A549 (cell line): ENCODE measurements around the gene COL4A6. TPM values are rescaled to one million over a fixed set of nuclear protein-coding genes. Genes with fewer than 3 reads are reported as not detected.

ENCODE experiments used
- ATAC-seq, 2 experiments: fragments of 200-7000 bp in 1 of 2; fragments of >200 bp in 1 of 2; cut with Nextera tagmentation in 1 of 2; cut with Tn5 transposase in 1 of 2; 3 replicates each; pipeline versions ENCODE4 v1.8.0 to v1.9.1; 2018 to 2020; ENCODE audit warnings: mild to moderate bottlenecking in 1 of 2, moderate library complexity in 1 of 2
- CTCF ChIA-PET: fragments of 300-600 bp; sonication (Branson Sonifier 250); formaldehyde crosslinking; extraction: SDS; loops from one replicate; lab custom pipeline; 2021; ENCODE audit warnings: antibody characterized with exemption, inconsistent platforms; lab: Yijun Ruan, JAX
- POLR2A ChIA-PET: fragments of 350-600 bp; formaldehyde crosslinking; extraction: SDS; loops from one replicate; lab custom pipeline; 2021; ENCODE audit warnings: antibody characterized with exemption, inconsistent platforms; lab: Yijun Ruan, JAX
- DNase-seq, 2 experiments: peaks; one replicate each; pipeline versions ENCODE4 v3.0.0 to v3.0.0-alpha.2; 2011 to 2016; ENCODE audit warnings: low read depth in 1 of 2, low spot score in 1 of 2
- FAIRE-seq: peaks from 2 replicates; lab custom pipeline; 2011; peaks lifted over from hg19 to GRCh38; lab: Jason Lieb, UNC
- H3K27ac ChIP-seq, 2 experiments: fragments of >200 bp; sonication (Bioruptor Twin); formaldehyde crosslinking; 3 replicates each; pipeline ENCODE4 v1.5.1; 2016 to 2017
- H3K4me1 ChIP-seq: fragments of >200 bp; sonication (Bioruptor Twin); formaldehyde crosslinking; 3 replicates; pipeline ENCODE4 v1.6.1; 2016
- H3K4me2 ChIP-seq: fragments of >200 bp; sonication (Bioruptor Twin); formaldehyde crosslinking; 3 replicates; pipeline ENCODE4 v1.6.1; 2016
- H3K4me3 ChIP-seq: fragments of >200 bp; sonication (Bioruptor Twin); formaldehyde crosslinking; 3 replicates; pipeline ENCODE4 v1.5.1; 2016
- H3K9me3 ChIP-seq: fragments of >200 bp; sonication (Bioruptor Twin); formaldehyde crosslinking; 3 replicates; pipeline ENCODE4 v1.6.1; 2016
- BHLHE40 ChIP-seq: IDR thresholded peaks from 2 replicates; pipeline ENCODE4 v1.6.1; 2012; ENCODE audit warnings: low read depth, low read length, inconsistent platforms
- CEBPB ChIP-seq, 2 experiments: fragments of >200 bp in 1 of 2; sonication (Bioruptor Twin) in 1 of 2; formaldehyde crosslinking in 1 of 2; IDR thresholded peaks; 2 replicates each; pipeline ENCODE4 v1.6.1; 2012 to 2016
- CHD4 ChIP-seq: fragments of 200-600 bp; sonication (generic); IDR thresholded peaks from 2 replicates; pipeline ENCODE4 v1.6.1; 2016; ENCODE audit warnings: antibody characterized with exemption, mild to moderate bottlenecking, borderline replicate concordance
- E2F6 ChIP-seq: IDR thresholded peaks from 2 replicates; pipeline ENCODE4 v1.6.1; 2012; ENCODE audit warnings: low read depth, borderline replicate concordance
- ESRRA ChIP-seq: fragments of 150-350 bp; IDR thresholded peaks from 2 replicates; pipeline ENCODE4 v1.6.1; 2014; ENCODE audit warnings: mild to moderate bottlenecking, low read length, borderline replicate concordance
- FOSB ChIP-seq: fragments of 250-450 bp; sonication (Bioruptor Pico); IDR thresholded peaks from 2 replicates; pipeline ENCODE4 v1.5.0; 2020; ENCODE audit warnings: mild to moderate bottlenecking, moderate library complexity
- FOSL2 ChIP-seq, 2 experiments: fragments of 450-650 bp in 1 of 2; fragments of >200 bp in 1 of 2; sonication (Bioruptor Twin) in 1 of 2; formaldehyde crosslinking; IDR thresholded peaks; 2 replicates each; pipeline versions ENCODE4 v1.5.0 to v1.6.1; 2016 to 2020; ENCODE audit warnings: mild to moderate bottlenecking in 1 of 2, moderate library complexity in 1 of 2
- HEYL ChIP-seq: fragments of 250-450 bp; sonication (Bioruptor Pico); IDR thresholded peaks from 2 replicates; pipeline ENCODE4 v1.8.0; 2021; ENCODE audit warnings: mild to moderate bottlenecking, moderate library complexity
- KDM1A ChIP-seq: fragments of 200-600 bp; sonication (generic); IDR thresholded peaks from 2 replicates; pipeline ENCODE4 v1.6.1; 2016; ENCODE audit warnings: low read depth, mild to moderate bottlenecking
- MAX ChIP-seq: IDR thresholded peaks from 2 replicates; pipeline ENCODE4 v1.6.1; 2012
- MAZ ChIP-seq: fragments of 150-350 bp; IDR thresholded peaks from 2 replicates; pipeline ENCODE4 v1.6.1; 2014; ENCODE audit warnings: antibody characterized with exemption, low read depth, low read length, borderline replicate concordance
- MYC ChIP-seq: IDR thresholded peaks from 2 replicates; pipeline ENCODE4 v1.6.1; 2012; ENCODE audit warnings: mild to moderate bottlenecking, inconsistent platforms, low read length, improper control_type of control experiment, borderline replicate concordance
- NPAS2 ChIP-seq: fragments of 250-450 bp; sonication (Bioruptor Pico); IDR thresholded peaks from 2 replicates; pipeline ENCODE4 v1.8.0; 2022; ENCODE audit warnings: mild to moderate bottlenecking, moderate library complexity, borderline replicate concordance
- PBX3 ChIP-seq: IDR thresholded peaks from 2 replicates; pipeline ENCODE4 v1.6.1; 2012
- PHF8 ChIP-seq: fragments of 200-600 bp; sonication (generic); IDR thresholded peaks from 2 replicates; pipeline ENCODE4 v1.6.1; 2016; ENCODE audit warnings: low read depth, mild to moderate bottlenecking, antibody characterized with exemption, moderate library complexity, borderline replicate concordance
- POLR2AphosphoS2 ChIP-seq: conservative IDR thresholded peaks from 2 replicates; pipeline ENCODE4 v1.6.1; 2012; ENCODE audit warnings: low read length, improper control_type of control experiment, inconsistent platforms
- RAD21 ChIP-seq, 2 experiments: fragments of >200 bp in 1 of 2; sonication (Bioruptor Twin) in 1 of 2; formaldehyde crosslinking in 1 of 2; IDR thresholded peaks in 1 of 2; conservative IDR thresholded peaks in 1 of 2; 2 replicates in 1 of 2; 3 replicates in 1 of 2; pipeline ENCODE4 v1.6.1; 2012 to 2018; ENCODE audit warnings: inconsistent platforms in 1 of 2
- REST ChIP-seq: fragments of 200-600 bp; sonication (generic); IDR thresholded peaks from 2 replicates; pipeline ENCODE4 v1.6.1; 2016; ENCODE audit warnings: antibody characterized with exemption, mild to moderate bottlenecking, moderate library complexity
- SMC3 ChIP-seq: fragments of >200 bp; sonication (Bioruptor Twin); formaldehyde crosslinking; IDR thresholded peaks from 3 replicates; pipeline ENCODE4 v1.6.1; 2018; ENCODE audit warnings: inconsistent platforms
- TP53 ChIP-seq: fragments of 250-450 bp; sonication (Bioruptor Pico); IDR thresholded peaks from 2 replicates; pipeline ENCODE4 v1.5.0; 2021; ENCODE audit warnings: mild to moderate bottlenecking, moderate library complexity
- USF2 ChIP-seq: fragments of 450-650 bp; IDR thresholded peaks from 2 replicates; pipeline ENCODE4 v1.6.1; 2014; ENCODE audit warnings: antibody characterized with exemption
- WGBS: methylation state at CpG from one replicate; pipeline ENCODE4 v1.1.6; 2017; ENCODE audit errors: missing lambda C conversion rate; 5-methylcytosine and 5-hydroxymethylcytosine counted together
- polyA plus RNA-seq, 4 experiments: library from polyadenylated mRNA; depleted of rRNA in 3 of 4; stranded (reverse); fragments of >200 nt; fragmentation: RNase III in 1 of 4; extraction: RNeasy Plus Mini Kit Qiagen cat#74134 plus additional on column Dnase treatment in 1 of 4; gene quantifications; 2 replicates in 3 of 4; 3 replicates in 1 of 4; pipeline ENCODE4 v1.2.3, GENCODE V29; 2011 to 2017

The COL4A6 gene
- polyA plus RNA-seq, 2 of the 4 experiments (the other 2 are of a cell fraction), result 13.0 to 19.8 TPM

- TF ChIP-seq REST (no peak), CHD4 (no peak), MAZ (no peak), MAX (peak; percentile 50; the same call in 1 of the 2 replicates), TP53 (CRISPR knock-in tag) (no peak), ESRRA (no peak), POLR2AphosphoS2 (no peak), NPAS2 (CRISPR knock-in tag) (no peak), BHLHE40 (no peak)
Observed at GRCh38 chrX:108309144-108309543, 129.1 kb downstream of the COL4A6 start (continued).

GRCh38 chrX:108307132-108308085 lies 130.8 kb downstream of the COL4A6 start:
- H3K4me2 ChIP-seq, result peak overlapping the region; percentile 51
- peak in 1 of 2 experiments; percentile 70 for DNase-seq
- peak; percentile 98 for FAIRE-seq
- ATAC-seq, result peak in 1 of 2 experiments; percentile 75; a peak in 4 of 6 replicates
- CTCF ChIA-PET, result interaction anchor here (1.0 to 2.0 kb wide), 2 partner anchors 16 to 83 kb away, joined by 4 to 10 read pairs; no protein-coding TSS in a partner anchor
- no peak overlapping the region for H3K4me3 ChIP-seq
- H3K9me3 ChIP-seq, result no peaks in the 10 kb centered on the region
- WGBS, result 33% methylated on average over 6 of the region's 6 CpGs
- no peak for TF ChIP-seq SMC3
- TF ChIP-seq FOSL2 (IDR thresholded peaks at IDR 0.05), result no peak
- TF ChIP-seq FOSL2 (CRISPR knock-in tag; IDR thresholded peaks at IDR 0.05), result no peak
- no peak for TF ChIP-seq HEYL (CRISPR knock-in tag)
- no peak for TF ChIP-seq PHF8
- no peak for TF ChIP-seq MYC
- no peak for TF ChIP-seq PBX3
- 0 out of 5 replicates have a peak, but pooled peaks of 1 of the 2 experiments have one; percentile 17 for TF ChIP-seq RAD21 (conservative IDR thresholded peaks at IDR 0.05 in 1 of 2, IDR thresholded peaks at IDR 0.05 in 1 of 2)
- no peak for TF ChIP-seq FOSB (CRISPR knock-in tag)
- TF ChIP-seq KDM1A, result no peak
- no peak for TF ChIP-seq ESRRA
- no peak for TF ChIP-seq USF2
- TF ChIP-seq CEBPB (IDR thresholded peaks at IDR 0.05), result peak; percentile 31 to 68; a peak in 3 of 4 replicates
- TF ChIP-seq E2F6, result no peak
- no peak for TF ChIP-seq NPAS2 (CRISPR knock-in tag)
- TF ChIP-seq, all 56 proteins: peak for 2
- POLR2A ChIA-PET, result interaction anchor here (2.6 kb wide), 1 partner anchor 132 kb away, joined by 9 read pairs; the partner anchor contains the start of gene COL4A5
- peak overlapping the region; percentile 84 to 90 for H3K27ac ChIP-seq
- peaks cover 68% of the 10 kb centered on the region for H3K4me1 ChIP-seq
